Peyer's patch (tissue), 4 donors: Measurements from ENCODE around the gene LGALS7. TPM values are rescaled to one million over a fixed set of nuclear protein-coding genes. Genes with fewer than 3 reads are reported as not detected.
A peak's percentile ranks its signal among the peaks of the same experiment; 100 is the strongest.
"Not testable (repeated sequence)": the region's sequence is repeated elsewhere in the genome, so short reads cannot be mapped to it uniquely, and the experiment has no call there.

Experiments
- DNase-seq, 3 donors: peaks; one replicate each; pipeline ENCODE4 v3.0.0-alpha.2; 2017 to 2019
- H3K27ac ChIP-seq, 4 donors: fragments of 200-600 bp; sonication (generic); one replicate each; pipeline ENCODE4 v1.5.1; 2016 to 2019
- H3K27me3 ChIP-seq, 2 donors: fragments of 200-600 bp; sonication (generic); one replicate each; pipeline ENCODE4 v1.5.1; 2019
- H3K36me3 ChIP-seq, 3 donors: fragments of 200-600 bp; sonication (generic); one replicate each; pipeline ENCODE4 v1.5.1; 2016 to 2019
- H3K4me1 ChIP-seq, 4 donors: fragments of 200-600 bp; sonication (generic); one replicate each; pipeline ENCODE4 v1.5.1; 2016 to 2019
- H3K4me3 ChIP-seq, 4 donors: fragments of 200-600 bp; sonication (generic); 1 replicate in 3 of 4; 2 replicates in 1 of 4; pipeline ENCODE4 v1.5.1; 2016 to 2019; ENCODE audit warnings: mild to moderate bottlenecking in 1 of 4
- H3K9me3 ChIP-seq, 4 donors: fragments of 200-600 bp; sonication (generic); one replicate each; pipeline ENCODE4 v1.5.1; 2016 to 2019; ENCODE audit warnings: mild to moderate bottlenecking in 1 of 4
- CTCF ChIP-seq, 6 experiments: fragments of 450-650 bp in 4 of 6; fragments of 200-600 bp in 2 of 6; sonication (generic) in 1 of 6; IDR thresholded peaks; one replicate each; pipeline ENCODE4 v1.5.1; 2017 to 2019; ENCODE audit warnings: antibody characterized with exemption in 6 of 6, mild to moderate bottlenecking in 3 of 6, moderate library complexity in 1 of 6
- POLR2A ChIP-seq, 2 donors: fragments of 450-650 bp; IDR thresholded peaks; one replicate each; pipeline ENCODE4 v1.5.1; 2017; ENCODE audit warnings: antibody characterized with exemption in 2 of 2, mild to moderate bottlenecking in 2 of 2, moderate library complexity in 2 of 2
- total RNA-seq, 4 donors: library from RNA; depleted of rRNA; stranded (reverse); fragments of >200 nt; gene quantifications; one replicate each; pipeline ENCODE4 v1.1.0, GENCODE V29; 2016

LGALS7 gene
- total RNA-seq, 4 donors from 2014 or later, result not detected

DNA sequence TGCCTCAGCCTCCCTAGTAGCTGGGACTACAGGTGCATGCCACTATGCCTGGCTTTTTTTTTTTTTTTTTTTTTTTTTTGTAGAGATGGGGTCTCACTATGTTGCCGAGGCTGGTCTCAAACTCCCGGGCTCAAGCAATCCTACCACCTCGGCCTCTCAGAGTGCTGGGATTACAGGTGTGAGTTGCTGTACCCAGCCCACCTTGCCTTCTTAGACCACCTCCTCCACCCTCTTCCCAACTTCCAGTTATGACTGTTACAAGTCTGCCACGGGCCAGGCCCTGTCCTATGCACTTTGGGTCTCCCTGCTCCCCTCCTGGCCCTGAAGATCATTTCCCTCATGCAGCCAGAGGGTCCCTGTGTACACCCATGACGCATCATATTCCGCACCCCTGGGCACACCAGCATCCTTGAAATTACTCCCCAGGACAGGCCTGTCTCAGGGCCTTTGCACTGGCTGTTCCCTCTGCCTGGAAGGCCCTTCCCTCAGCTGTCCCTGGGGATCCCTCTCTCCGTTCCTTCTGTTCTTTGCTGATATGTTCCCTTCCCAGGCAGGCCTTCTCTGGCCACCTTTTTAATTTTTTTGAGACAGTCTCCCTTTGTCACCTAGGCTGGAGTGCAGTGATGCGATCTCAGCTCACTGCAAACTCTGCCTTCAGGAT is 36.4 kb upstream of the LGALS7 start:
- Histone ChIP-seq H3K36me3 (peaks cover 0 to 27% (median 0%) of the 10 kb centered on the region in 3 donors), H3K4me1 (peaks cover 0 to 8% (median 0%) of the 10 kb centered on the region in 4 donors), H3K4me3 (peak overlapping the region in 2 of 4 donors; percentile 64 to 67)

DNA sequence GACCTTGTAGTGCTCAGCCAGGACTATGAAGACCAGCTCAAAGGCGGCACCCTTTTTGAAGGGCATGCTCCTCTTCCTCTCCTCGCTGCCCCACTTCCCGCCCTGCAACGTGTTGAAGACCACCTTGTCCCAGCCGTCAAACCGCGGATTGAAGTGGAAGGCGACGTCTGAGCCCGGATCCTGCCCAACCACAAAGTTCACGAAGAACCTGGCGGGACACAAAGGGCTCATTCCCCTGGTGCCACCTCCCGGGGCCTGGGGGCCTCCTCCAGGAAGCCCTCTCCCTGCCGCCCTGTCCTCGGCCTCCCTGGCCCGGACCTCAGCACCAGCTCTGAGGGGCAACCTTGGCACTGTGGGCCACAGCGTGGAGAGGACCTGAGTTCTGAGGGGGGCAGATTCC is 35.4 kb upstream of the LGALS7 start:
- peaks cover 0 to 37% (median 0%) of the 10 kb centered on the region in 3 donors for H3K36me3 ChIP-seq
- peak overlapping the region in 2 of 4 donors; percentile 17 to 67 for H3K4me3 ChIP-seq
- no peaks in the 10 kb centered on the region for H3K27me3 ChIP-seq
- no peak for TF ChIP-seq POLR2A (IDR thresholded peaks at IDR 0.05)
- no peak for TF ChIP-seq CTCF (IDR thresholded peaks at IDR 0.05)
- H3K4me1 ChIP-seq, result peaks cover 0 to 8% (median 0%) of the 10 kb centered on the region in 4 donors
- no peak for DNase-seq
- no peaks in the 10 kb centered on the region for H3K9me3 ChIP-seq
- H3K27ac ChIP-seq, result peak overlapping the region in 1 of 4 donors; percentile 50

More for the DNA sequence above, 36.4 kb upstream of the LGALS7 start:
- Histone ChIP-seq H3K27ac (peak overlapping the region in 1 of 4 donors; percentile 70), H3K27me3 (no peaks in the 10 kb centered on the region), H3K9me3 (no peaks in the 10 kb centered on the region)
- no peak for DNase-seq
- TF ChIP-seq POLR2A (IDR thresholded peaks at IDR 0.05) (no peak), CTCF (IDR thresholded peaks at IDR 0.05) (no peak)

DNA sequence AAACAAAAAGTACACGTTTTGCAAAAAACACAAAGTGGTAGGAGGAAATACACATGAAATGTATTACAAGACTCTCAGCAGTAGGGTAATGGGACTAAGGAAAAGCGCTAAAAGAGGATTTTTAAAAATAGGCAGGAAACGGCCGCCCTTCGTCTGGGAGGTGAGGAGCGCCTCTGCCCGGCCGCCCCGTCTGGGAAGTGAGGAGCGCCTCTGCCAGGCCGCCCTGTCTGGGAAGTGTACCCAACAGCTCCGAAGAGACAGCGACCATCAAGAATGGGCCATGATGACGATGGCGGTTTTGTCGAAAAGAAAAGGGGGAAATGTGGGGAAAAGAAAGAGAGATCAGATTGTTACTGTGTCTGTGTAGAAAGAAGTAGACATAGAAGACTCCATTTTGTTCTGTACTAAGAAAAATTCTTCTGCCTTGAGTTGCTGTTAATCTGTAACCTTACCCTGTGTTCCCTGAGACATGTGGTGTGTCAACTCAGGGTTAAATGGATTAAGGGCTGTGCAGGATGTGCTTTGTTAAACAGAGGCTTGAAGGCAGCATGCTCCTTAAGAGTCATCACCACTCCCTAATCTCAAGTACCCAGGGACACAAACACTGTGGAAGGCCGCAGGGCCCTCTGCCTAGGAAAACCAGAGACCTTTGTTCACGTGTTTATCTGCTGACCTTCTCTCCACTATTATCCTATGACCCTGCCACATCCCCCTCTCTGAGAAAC is 34.2 kb upstream of the LGALS7 start:
- TF ChIP-seq POLR2A (IDR thresholded peaks at IDR 0.05), result peak in 1 of 2 donors; percentile 28
- Histone ChIP-seq H3K36me3 (peaks cover 0 to 47% (median 0%) of the 10 kb centered on the region in 3 donors), H3K27ac (peak overlapping the region in 2 of 4 donors; percentile 26 to 49)
- not testable (repeated sequence) for H3K4me1 ChIP-seq, H3K9me3 ChIP-seq, H3K4me3 ChIP-seq, DNase-seq, H3K27me3 ChIP-seq

- H3K4me3 ChIP-seq, result no peak overlapping the region
- peaks cover 0 to 59% (median 0%) of the 10 kb centered on the region in 3 donors for H3K36me3 ChIP-seq
- H3K9me3 ChIP-seq, result no peaks in the 10 kb centered on the region
- no peaks in the 10 kb centered on the region for H3K27me3 ChIP-seq
- TF ChIP-seq CTCF (IDR thresholded peaks at IDR 0.05) (no peak), POLR2A (IDR thresholded peaks at IDR 0.05) (no peak)
- H3K4me1 ChIP-seq, result peaks cover 0 to 8% (median 0%) of the 10 kb centered on the region in 4 donors
- DNase-seq, result no peak
- peak overlapping the region in 1 of 4 donors; percentile 30 for H3K27ac ChIP-seq
Observed at GRCh38 chr19:38806371-38806770, 33.1 kb upstream of the LGALS7 start.

DNA sequence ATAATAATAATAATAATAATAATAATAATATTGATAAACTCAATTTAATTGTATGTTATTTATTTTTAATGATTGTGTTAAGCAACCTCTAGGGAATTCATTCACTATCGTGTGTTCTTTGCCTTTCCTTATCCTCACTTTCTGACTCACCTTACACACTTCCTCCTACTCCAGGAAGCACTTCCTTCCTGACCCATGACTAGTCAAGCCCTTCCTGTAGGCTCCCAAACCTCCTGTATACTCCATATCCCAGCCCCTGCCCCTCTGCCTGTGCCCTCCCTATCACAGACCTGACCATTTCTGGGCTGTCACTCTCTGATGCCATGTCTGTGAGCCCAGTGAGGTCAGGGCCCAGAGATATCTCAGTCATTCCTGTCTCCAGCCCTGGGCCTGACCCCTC is 31.9 kb upstream of the LGALS7 start:
- peak overlapping the region in 2 of 4 donors; percentile 35 to 72 for H3K27ac ChIP-seq
- no peak for DNase-seq
- no peak for TF ChIP-seq POLR2A (IDR thresholded peaks at IDR 0.05)
- no peak for TF ChIP-seq CTCF (IDR thresholded peaks at IDR 0.05)
- peaks cover 0 to 8% (median 0%) of the 10 kb centered on the region in 4 donors for H3K4me1 ChIP-seq
- no peaks in the 10 kb centered on the region for H3K27me3 ChIP-seq
- H3K9me3 ChIP-seq, result no peaks in the 10 kb centered on the region
- peaks cover 0 to 62% (median 0%) of the 10 kb centered on the region in 3 donors for H3K36me3 ChIP-seq
- H3K4me3 ChIP-seq, result no peak overlapping the region

DNA sequence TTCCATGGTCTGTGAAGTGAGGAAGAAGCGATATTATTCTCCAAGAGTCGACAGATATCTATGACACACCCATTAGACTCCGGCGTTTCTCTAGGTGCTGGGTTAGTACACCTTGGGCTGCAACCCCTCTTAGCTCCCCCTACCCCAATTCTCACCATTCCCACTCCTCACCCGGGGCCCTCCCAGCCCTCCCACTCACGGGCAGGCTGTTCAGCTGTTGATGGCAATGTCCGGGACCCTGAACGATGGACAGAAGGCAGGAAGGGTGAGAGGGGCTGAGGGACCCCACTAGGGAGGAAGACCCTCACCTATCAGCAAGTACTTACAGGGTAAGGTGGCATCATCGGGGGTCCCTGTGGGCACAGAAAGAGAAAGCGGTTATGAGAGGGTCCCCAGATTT is 30.2 kb upstream of the LGALS7 start:
- Histone ChIP-seq H3K4me1 (peaks cover 0 to 5% (median 0%) of the 10 kb centered on the region in 4 donors), H3K27me3 (no peaks in the 10 kb centered on the region), H3K9me3 (no peaks in the 10 kb centered on the region), H3K4me3 (no peak overlapping the region), H3K27ac (no peak overlapping the region), H3K36me3 (peaks cover 0 to 62% (median 0%) of the 10 kb centered on the region in 3 donors)
- TF ChIP-seq POLR2A (IDR thresholded peaks at IDR 0.05) (no peak), CTCF (IDR thresholded peaks at IDR 0.05) (no peak)
- DNase-seq, result no peak
